IMR-90 (cell line): ENCODE measurements around the gene SEPTIN3. TPM values are rescaled to one million over a fixed set of nuclear protein-coding genes. Genes with fewer than 3 reads are reported as not detected.
A peak's percentile ranks its signal among the peaks of the same experiment; 100 is the strongest.

ENCODE experiments used
- ATAC-seq: fragments of 200-7000 bp; cut with Tn5 transposase; 2 replicates; pipeline ENCODE4 v1.9.1; 2020; ENCODE audit warnings: low read depth, mild to moderate bottlenecking, moderate library complexity
- BruUV-seq: library from RNA; stranded (reverse); fragments of 400-500 nt; replicated peaks from 2 replicates; lab custom pipeline; 2021; lab: Mats Ljungman, UMichigan
- CTCF ChIA-PET: fragments of 300-600 bp; formaldehyde crosslinking; extraction: SDS; loops from one replicate; lab custom pipeline; 2021; ENCODE audit warnings: antibody characterized with exemption; lab: Yijun Ruan, JAX
- POLR2A ChIA-PET: fragments of 300-600 bp; sonication (Branson Sonifier 250); formaldehyde crosslinking; loops from one replicate; lab custom pipeline; 2022; ENCODE audit warnings: antibody characterized with exemption; ENCODE audit not compliant: unreplicated experiment; lab: Charles Lee
- DNase-seq: peaks from one replicate; pipeline ENCODE4 v3.0.0; 2013
- H2AFZ ChIP-seq: replicated peaks from 2 replicates; pipeline ENCODE3; 2013; ENCODE audit warnings: low read length, mild to moderate bottlenecking; ENCODE audit not compliant: poor library complexity
- H2AK5ac ChIP-seq: 2 replicates; pipeline ENCODE4 v1.6.1; 2013; ENCODE audit warnings: low read depth, low read length, inconsistent platforms
- H2AK9ac ChIP-seq: replicated peaks from 2 replicates; pipeline ENCODE3; 2013; ENCODE audit warnings: mild to moderate bottlenecking, low read depth, low read length, moderate library complexity; ENCODE audit not compliant: poor library complexity
- H2BK120ac ChIP-seq: 2 replicates; pipeline ENCODE4 v1.6.1; 2013; ENCODE audit warnings: low read depth, low read length, inconsistent platforms
- H2BK15ac ChIP-seq: 3 replicates; pipeline ENCODE4 v1.6.1; 2013; ENCODE audit warnings: low read depth, low read length, inconsistent platforms
- H2BK20ac ChIP-seq: 2 replicates; pipeline ENCODE4 v1.6.1; 2013; ENCODE audit warnings: low read depth, mild to moderate bottlenecking, inconsistent platforms, low read length, moderate library complexity
- H2BK5ac ChIP-seq: 2 replicates; pipeline ENCODE4 v1.6.1; 2013; ENCODE audit warnings: mild to moderate bottlenecking, low read depth, low read length, inconsistent platforms; ENCODE audit not compliant: poor library complexity, severe bottlenecking
- H3K14ac ChIP-seq: replicated peaks from 2 replicates; pipeline ENCODE4 v1.6.1; 2013; ENCODE audit warnings: low read depth, low read length, inconsistent platforms
- H3K18ac ChIP-seq: 2 replicates; pipeline ENCODE4 v1.6.1; 2013; ENCODE audit warnings: low read depth, low read length, control low read depth
- H3K23ac ChIP-seq: 2 replicates; pipeline ENCODE4 v1.6.1; 2013; ENCODE audit warnings: low read depth, low read length, inconsistent platforms
- H3K27ac ChIP-seq: 2 replicates; pipeline ENCODE4 v1.5.1; 2013; ENCODE audit warnings: mild to moderate bottlenecking, control low read depth, low read length; ENCODE audit not compliant: insufficient read depth
- H3K27me3 ChIP-seq: 2 replicates; pipeline ENCODE4 v1.6.1; 2013; ENCODE audit warnings: low read length; ENCODE audit not compliant: control insufficient read depth, insufficient read depth
- H3K36me3 ChIP-seq: 2 replicates; pipeline ENCODE4 v1.6.1; 2013; ENCODE audit warnings: low read length, mixed read lengths; ENCODE audit not compliant: control insufficient read depth, insufficient read depth
- H3K4ac ChIP-seq: 2 replicates; pipeline ENCODE4 v1.6.1; 2013; ENCODE audit warnings: low read depth, low read length, inconsistent platforms
- H3K4me1 ChIP-seq: 2 replicates; pipeline ENCODE4 v1.6.1; 2013; ENCODE audit warnings: low read length, mixed read lengths; ENCODE audit not compliant: control insufficient read depth, insufficient read depth
- H3K4me2 ChIP-seq: 2 replicates; pipeline ENCODE4 v1.6.1; 2013; ENCODE audit warnings: low read depth, mild to moderate bottlenecking, control low read depth, low read length, moderate library complexity
- H3K4me3 ChIP-seq: 2 replicates; pipeline ENCODE4 v1.5.1; 2013; ENCODE audit warnings: low read depth, mild to moderate bottlenecking, control low read depth, low read length, moderate library complexity; ENCODE audit not compliant: insufficient read depth
- H3K56ac ChIP-seq: 2 replicates; pipeline ENCODE4 v1.6.1; 2013; ENCODE audit warnings: low read length, inconsistent platforms; ENCODE audit not compliant: insufficient read depth; ENCODE audit errors: extremely low read depth
- H3K79me1 ChIP-seq, 2 experiments: 2 replicates each; pipeline ENCODE4 v1.6.1; 2013; ENCODE audit warnings: low read length in 2 of 2, inconsistent platforms in 1 of 2, low read depth in 1 of 2
- H3K9ac ChIP-seq: 2 replicates; pipeline ENCODE4 v1.6.1; 2013; ENCODE audit warnings: low read depth, low read length, control low read depth
- H3K9me1 ChIP-seq: 2 replicates; pipeline ENCODE4 v1.6.1; 2013; ENCODE audit warnings: low read length, inconsistent platforms; ENCODE audit not compliant: insufficient read depth
- H3K9me3 ChIP-seq: 2 replicates; pipeline ENCODE4 v1.6.1; 2013; ENCODE audit warnings: low read length; ENCODE audit not compliant: control insufficient read depth, insufficient read depth
- H4K20me1 ChIP-seq: 2 replicates; pipeline ENCODE4 v1.6.1; 2013; ENCODE audit warnings: low read length, inconsistent platforms; ENCODE audit not compliant: insufficient read depth
- H4K5ac ChIP-seq: 2 replicates; pipeline ENCODE4 v1.6.1; 2013; ENCODE audit warnings: mild to moderate bottlenecking, low read depth, low read length, control low read depth
- H4K8ac ChIP-seq, 2 experiments: 2 replicates each; pipeline ENCODE4 v1.6.1; 2013; ENCODE audit warnings: low read depth in 2 of 2, low read length in 2 of 2, control low read depth in 1 of 2, inconsistent platforms in 1 of 2
- H4K91ac ChIP-seq: 2 replicates; pipeline ENCODE4 v1.6.1; 2013; ENCODE audit warnings: low read depth, low read length, inconsistent platforms; ENCODE audit not compliant: insufficient read depth
- ELK1 ChIP-seq: fragments of 150-350 bp; IDR thresholded peaks from 2 replicates; pipeline ENCODE4 v1.6.1; 2016; ENCODE audit warnings: low read depth, mild to moderate bottlenecking, low read length, moderate library complexity, borderline replicate concordance
- RFX5 ChIP-seq: IDR thresholded peaks from 2 replicates; pipeline ENCODE4 v1.8.0; 2012; ENCODE audit warnings: low read depth, mild to moderate bottlenecking, low read length, moderate library complexity
- SMC3 ChIP-seq: fragments of 150-350 bp; IDR thresholded peaks from 2 replicates; pipeline ENCODE4 v1.6.1; 2016; ENCODE audit warnings: low read depth, mild to moderate bottlenecking, antibody characterized with exemption, low read length, moderate library complexity
- USF2 ChIP-seq: fragments of 150-350 bp; IDR thresholded peaks from 2 replicates; pipeline ENCODE4 v1.6.1; 2017; ENCODE audit warnings: mild to moderate bottlenecking, antibody characterized with exemption, low read length, low read depth
- WGBS, 2 experiments: methylation state at CpG; one replicate each; pipeline versions ENCODE4 v1.1.5 to v1.1.7; 2013; ENCODE audit warnings: missing lambda C conversion rate in 2 of 2; ENCODE audit not compliant: insufficient read length in 1 of 2; ENCODE audit errors: extremely low coverage in 2 of 2; 5-methylcytosine and 5-hydroxymethylcytosine counted together
- dilution Hi-C: fragments of 300-500 bp; cut with HindIII; formaldehyde crosslinking; loops from one replicate; pipeline ENCODE4 v1.14.3; 2018; ENCODE audit warnings: low sequenced_read_pairs; ENCODE audit not compliant: unreplicated experiment
- in situ Hi-C: fragments of 300-500 bp; cut with MboI; formaldehyde crosslinking; loops from 3 replicates; pipeline ENCODE4 v1.14.3; 2019; ENCODE audit warnings: low sequenced_read_pairs, inconsistent platforms, mixed read lengths
- intact Hi-C: fragments of 100-400 bp; cut with micrococcal nuclease; formaldehyde crosslinking; loops from 2 replicates; pipeline ENCODE4 v1.10.0; 2022
- polyA plus RNA-seq, 3 experiments: library from polyadenylated mRNA; depleted of rRNA; stranded (reverse); fragments of >200 nt; gene quantifications; 2 replicates each; pipeline ENCODE4 v1.2.3, GENCODE V29; 2012; ENCODE audit warnings: low replicate concordance in 1 of 3
- total RNA-seq: library from RNA; depleted of rRNA; stranded (reverse); fragments of >200 nt; gene quantifications from 2 replicates; pipeline ENCODE4 v1.2.3, GENCODE V29; 2012

The SEPTIN3 gene
- total and polyA plus RNA-seq, 2 of the 4 experiments (the other 2 are of a cell fraction): 0.15 to 0.18 TPM

DNA sequence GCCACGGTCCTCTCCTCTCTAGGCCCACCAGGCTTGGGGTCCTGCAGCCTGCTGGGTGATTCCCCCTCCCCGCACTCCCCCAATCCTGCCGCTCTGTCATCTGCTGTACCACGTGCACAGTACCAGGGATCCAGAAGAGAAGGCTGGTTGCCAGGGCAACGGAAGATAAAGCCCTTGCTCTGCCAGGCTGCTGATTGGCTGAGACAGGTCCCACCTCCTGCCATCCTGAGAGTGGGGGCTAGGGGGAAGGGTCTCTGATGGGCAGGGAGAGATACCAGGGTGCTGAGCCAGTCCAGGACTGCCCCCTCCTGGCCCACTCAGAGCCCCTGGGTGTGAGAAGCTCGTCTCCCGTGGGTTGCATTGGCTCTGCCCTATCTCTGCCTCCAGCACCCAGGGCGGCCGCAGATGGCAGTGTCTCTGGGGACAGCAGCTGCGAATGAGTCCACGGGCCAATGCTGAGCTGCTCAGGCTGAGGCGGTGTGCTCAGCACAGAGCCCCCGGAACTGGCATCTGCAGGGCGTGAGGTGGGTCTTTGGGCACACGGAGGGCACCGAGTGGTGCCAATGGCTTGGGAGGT is 17.3 kb upstream of the SEPTIN3 start, which contains the start of gene SMIM45:
SMIM45 (plus strand) TSS at position 253 of the 577 bp plus-strand sequence.
- DNase-seq: no peak
- Histone ChIP-seq H3K4ac (no peak within 1 kb of the TSS), H2BK5ac (no peak within 1 kb of the TSS), H4K8ac (no peak within 1 kb of the TSS), H2AK9ac (peak within 1 kb of the TSS; percentile 16), H3K23ac (no peak within 1 kb of the TSS), H3K4me1 (no peaks in the 10 kb centered on the region), H3K4me2 (no peak within 1 kb of the TSS), H2AK5ac (no peak within 1 kb of the TSS), H3K14ac (no peak within 1 kb of the TSS), H3K79me1 (no peaks in the 10 kb centered on the region), H3K27ac (no peak within 1 kb of the TSS), H4K5ac (no peak within 1 kb of the TSS), H4K20me1 (no peaks in the 10 kb centered on the region; the same call in 1 of the 2 replicates), H3K4me3 (no peak within 1 kb of the TSS), H2AFZ (no peak within 1 kb of the TSS), H3K18ac (no peak within 1 kb of the TSS), H3K36me3 (no peaks in the 10 kb centered on the region), H4K91ac (no peak within 1 kb of the TSS), H2BK15ac (no peak within 1 kb of the TSS), H3K27me3 (no peaks in the 10 kb centered on the region), H3K56ac (no peak within 1 kb of the TSS), H3K9ac (no peak within 1 kb of the TSS), H2BK20ac (no peak within 1 kb of the TSS), H2BK120ac (no peak within 1 kb of the TSS), H3K9me3 (no peaks in the 10 kb centered on the region), H3K9me1 (no peaks in the 10 kb centered on the region)
- ATAC-seq: no peak; the same call in 1 of the 2 replicates
- ChIA-PET CTCF (no interaction called here), POLR2A (no interaction called here)
- TF ChIP-seq ELK1: no peak
- no peak for TF ChIP-seq RFX5
- TF ChIP-seq SMC3: no peak
- TF ChIP-seq USF2: peak; percentile 51
- intact Hi-C loops: no loop called here
- in situ Hi-C loops: no loop called here
- no TSS peak for BruUV-seq
- dilution Hi-C loops: no loop called here
- WGBS, 2 experiments: no CpG with 5 or more reads among the region's 16 CpGs
